K562 (cell line): ENCODE data around the gene SLC2A9. TPM values are rescaled to one million over a fixed set of nuclear protein-coding genes. Genes with fewer than 3 reads are reported as not detected.

ENCODE experiments used
- NCOR1 ChIP-seq: fragments of 450-650 bp; IDR thresholded peaks from 2 replicates; pipeline ENCODE4 v1.6.1; 2016; ENCODE audit warnings: mild to moderate bottlenecking, moderate library complexity
- SUPT5H ChIP-seq: fragments of 450-650 bp; IDR thresholded peaks from 2 replicates; pipeline ENCODE4 v1.6.1; 2016
- ZFP36 ChIP-seq: fragments of 150-350 bp; IDR thresholded peaks from 2 replicates; pipeline ENCODE4 v1.6.1; 2018; ENCODE audit warnings: low read length, low read depth; ENCODE audit not compliant: partially characterized antibody
- ZNF644 ChIP-seq: fragments of 200-800 bp; sonication (Bioruptor generic); IDR thresholded peaks from 2 replicates; pipeline ENCODE4 v1.6.1; 2016; ENCODE audit warnings: low read depth, missing genetic modification characterization, missing compliant biosample characterization
- polyA plus RNA-seq, 8 experiments: library from polyadenylated mRNA; depleted of rRNA in 4 of 8; stranded (reverse) in 5 of 8; unstranded in 3 of 8; fragments of >200 nt; fragmentation: Nextera tagmentation in 2 of 8; fragmentation: Illumina TruSeq in 1 of 8; extraction: Ambion mirVana in 2 of 8; extraction: Trizol in 1 of 8; gene quantifications; 2 replicates each; pipeline versions ENCODE4 v1.2.1 to v1.2.3, GENCODE V29; 2011 to 2014; ENCODE audit warnings: inconsistent platforms in 1 of 8, missing spikeins in 1 of 8
- total RNA-seq, 7 experiments: library from RNA; depleted of rRNA in 6 of 7; stranded (reverse); fragments of >200 nt in 6 of 7; fragmentation: Illumina TruSeq in 2 of 7; extraction: Trizol in 2 of 7; gene quantifications; 2 replicates each; pipeline versions ENCODE4 v1.2.1 to v1.2.3, GENCODE V29; 2011 to 2021; ENCODE audit warnings: low replicate concordance in 1 of 7
- TF ChIP-seq, protein P1 (sequence below): fragments of 150-350 bp; conservative IDR thresholded peaks from 2 replicates; pipeline ENCODE4 v1.6.1; 2014; ENCODE audit warnings: low read length
- TF ChIP-seq, protein P2 (sequence below): fragments of 250-450 bp; sonication (Bioruptor Pico); IDR thresholded peaks from 2 replicates; pipeline ENCODE4 v1.5.0; 2021; ENCODE audit warnings: mild to moderate bottlenecking, borderline replicate concordance
- TF ChIP-seq, protein P3 (sequence below): fragments of 450-650 bp; IDR thresholded peaks from 2 replicates; pipeline ENCODE4 v1.7.1; 2018; ENCODE audit warnings: mild to moderate bottlenecking, low read depth; ENCODE audit not compliant: partially characterized antibody

Gene SLC2A9
- total and polyA plus RNA-seq, 9 of the 15 experiments (the other 6 are each of a cell fraction or from before 2014, with no cell fraction given): 0.15 to 1.9 (median 0.76) TPM

DNA sequence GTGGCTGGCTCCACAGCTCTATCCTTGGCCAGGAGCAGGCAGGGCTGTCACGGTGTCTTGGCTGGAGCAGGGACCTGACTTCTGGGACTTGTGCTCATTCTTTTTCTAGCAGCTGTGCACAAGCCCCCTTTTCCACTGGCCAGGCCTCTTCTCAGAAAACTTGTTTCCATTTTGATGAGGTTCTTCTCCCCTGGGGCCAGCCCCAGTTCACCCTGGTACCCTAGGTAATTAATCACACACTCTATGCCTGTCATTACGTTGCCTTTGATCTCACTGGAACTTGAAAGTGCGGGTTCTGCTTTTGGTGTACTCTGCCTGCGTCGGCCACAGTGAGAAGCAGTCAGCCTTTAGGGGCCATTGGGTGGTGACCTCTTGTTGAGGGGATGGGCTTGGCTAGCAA is 213.2 kb downstream of the SLC2A9 start (continued):
- TF ChIP-seq, protein P1, sequence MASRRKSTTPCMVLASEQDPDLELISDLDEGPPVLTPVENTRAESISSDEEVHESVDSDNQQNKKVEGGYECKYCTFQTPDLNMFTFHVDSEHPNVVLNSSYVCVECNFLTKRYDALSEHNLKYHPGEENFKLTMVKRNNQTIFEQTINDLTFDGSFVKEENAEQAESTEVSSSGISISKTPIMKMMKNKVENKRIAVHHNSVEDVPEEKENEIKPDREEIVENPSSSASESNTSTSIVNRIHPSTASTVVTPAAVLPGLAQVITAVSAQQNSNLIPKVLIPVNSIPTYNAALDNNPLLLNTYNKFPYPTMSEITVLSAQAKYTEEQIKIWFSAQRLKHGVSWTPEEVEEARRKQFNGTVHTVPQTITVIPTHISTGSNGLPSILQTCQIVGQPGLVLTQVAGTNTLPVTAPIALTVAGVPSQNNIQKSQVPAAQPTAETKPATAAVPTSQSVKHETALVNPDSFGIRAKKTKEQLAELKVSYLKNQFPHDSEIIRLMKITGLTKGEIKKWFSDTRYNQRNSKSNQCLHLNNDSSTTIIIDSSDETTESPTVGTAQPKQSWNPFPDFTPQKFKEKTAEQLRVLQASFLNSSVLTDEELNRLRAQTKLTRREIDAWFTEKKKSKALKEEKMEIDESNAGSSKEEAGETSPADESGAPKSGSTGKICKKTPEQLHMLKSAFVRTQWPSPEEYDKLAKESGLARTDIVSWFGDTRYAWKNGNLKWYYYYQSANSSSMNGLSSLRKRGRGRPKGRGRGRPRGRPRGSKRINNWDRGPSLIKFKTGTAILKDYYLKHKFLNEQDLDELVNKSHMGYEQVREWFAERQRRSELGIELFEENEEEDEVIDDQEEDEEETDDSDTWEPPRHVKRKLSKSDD: no peak
- TF ChIP-seq ZFP36 (no peak), NCOR1 (no peak), ZNF644 (no peak), SUPT5H (no peak)
- TF ChIP-seq, protein P2, sequence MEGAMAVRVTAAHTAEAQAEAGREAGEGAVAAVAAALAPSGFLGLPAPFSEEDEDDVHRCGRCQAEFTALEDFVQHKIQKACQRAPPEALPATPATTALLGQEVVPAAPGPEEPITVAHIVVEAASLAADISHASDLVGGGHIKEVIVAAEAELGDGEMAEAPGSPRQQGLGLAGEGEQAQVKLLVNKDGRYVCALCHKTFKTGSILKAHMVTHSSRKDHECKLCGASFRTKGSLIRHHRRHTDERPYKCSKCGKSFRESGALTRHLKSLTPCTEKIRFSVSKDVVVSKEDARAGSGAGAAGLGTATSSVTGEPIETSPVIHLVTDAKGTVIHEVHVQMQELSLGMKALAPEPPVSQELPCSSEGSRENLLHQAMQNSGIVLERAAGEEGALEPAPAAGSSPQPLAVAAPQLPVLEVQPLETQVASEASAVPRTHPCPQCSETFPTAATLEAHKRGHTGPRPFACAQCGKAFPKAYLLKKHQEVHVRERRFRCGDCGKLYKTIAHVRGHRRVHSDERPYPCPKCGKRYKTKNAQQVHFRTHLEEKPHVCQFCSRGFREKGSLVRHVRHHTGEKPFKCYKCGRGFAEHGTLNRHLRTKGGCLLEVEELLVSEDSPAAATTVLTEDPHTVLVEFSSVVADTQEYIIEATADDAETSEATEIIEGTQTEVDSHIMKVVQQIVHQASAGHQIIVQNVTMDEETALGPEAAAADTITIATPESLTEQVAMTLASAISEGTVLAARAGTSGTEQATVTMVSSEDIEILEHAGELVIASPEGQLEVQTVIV: no peak
- TF ChIP-seq, protein P3, sequence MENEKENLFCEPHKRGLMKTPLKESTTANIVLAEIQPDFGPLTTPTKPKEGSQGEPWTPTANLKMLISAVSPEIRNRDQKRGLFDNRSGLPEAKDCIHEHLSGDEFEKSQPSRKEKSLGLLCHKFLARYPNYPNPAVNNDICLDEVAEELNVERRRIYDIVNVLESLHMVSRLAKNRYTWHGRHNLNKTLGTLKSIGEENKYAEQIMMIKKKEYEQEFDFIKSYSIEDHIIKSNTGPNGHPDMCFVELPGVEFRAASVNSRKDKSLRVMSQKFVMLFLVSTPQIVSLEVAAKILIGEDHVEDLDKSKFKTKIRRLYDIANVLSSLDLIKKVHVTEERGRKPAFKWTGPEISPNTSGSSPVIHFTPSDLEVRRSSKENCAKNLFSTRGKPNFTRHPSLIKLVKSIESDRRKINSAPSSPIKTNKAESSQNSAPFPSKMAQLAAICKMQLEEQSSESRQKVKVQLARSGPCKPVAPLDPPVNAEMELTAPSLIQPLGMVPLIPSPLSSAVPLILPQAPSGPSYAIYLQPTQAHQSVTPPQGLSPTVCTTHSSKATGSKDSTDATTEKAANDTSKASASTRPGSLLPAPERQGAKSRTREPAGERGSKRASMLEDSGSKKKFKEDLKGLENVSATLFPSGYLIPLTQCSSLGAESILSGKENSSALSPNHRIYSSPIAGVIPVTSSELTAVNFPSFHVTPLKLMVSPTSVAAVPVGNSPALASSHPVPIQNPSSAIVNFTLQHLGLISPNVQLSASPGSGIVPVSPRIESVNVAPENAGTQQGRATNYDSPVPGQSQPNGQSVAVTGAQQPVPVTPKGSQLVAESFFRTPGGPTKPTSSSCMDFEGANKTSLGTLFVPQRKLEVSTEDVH: no peak
